Activated CD8-positive, alpha-beta memory T cell treated with anti-CD3 and anti-CD28 coated beads for 48 hours (primary cell): ENCODE measurements around the gene TREML2.

ENCODE experiments used
- DNase-seq, 3 experiments: peaks; one replicate each; pipeline ENCODE4 v3.0.0-alpha.2; 2020; ENCODE audit warnings: low read depth in 2 of 3, low spot score in 2 of 3

Gene TREML2

GRCh38 chr6:41177287-41177686 is 23.7 kb downstream of the TREML2 start:
- no peak for DNase-seq

DNA sequence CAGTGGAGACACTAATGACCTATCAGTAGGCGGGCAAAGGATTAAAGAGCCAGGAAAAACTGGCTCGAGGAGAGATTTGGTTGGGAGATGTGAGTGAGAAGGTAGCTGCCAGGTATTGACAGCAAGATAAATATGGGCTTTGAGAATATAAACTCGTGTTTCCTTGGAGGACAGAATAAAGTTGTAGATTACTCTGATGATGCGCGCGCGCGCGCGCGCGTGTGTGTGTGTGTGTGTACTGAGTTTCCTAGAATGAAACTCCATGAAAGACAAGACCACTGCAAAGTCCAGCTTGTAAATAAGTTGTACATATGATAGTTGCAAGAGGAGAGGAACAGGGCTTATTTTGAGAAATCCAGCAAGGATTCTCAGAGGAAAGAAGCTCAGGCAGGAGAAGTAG is 24.8 kb downstream of the TREML2 start:
- DNase-seq: no peak

DNA sequence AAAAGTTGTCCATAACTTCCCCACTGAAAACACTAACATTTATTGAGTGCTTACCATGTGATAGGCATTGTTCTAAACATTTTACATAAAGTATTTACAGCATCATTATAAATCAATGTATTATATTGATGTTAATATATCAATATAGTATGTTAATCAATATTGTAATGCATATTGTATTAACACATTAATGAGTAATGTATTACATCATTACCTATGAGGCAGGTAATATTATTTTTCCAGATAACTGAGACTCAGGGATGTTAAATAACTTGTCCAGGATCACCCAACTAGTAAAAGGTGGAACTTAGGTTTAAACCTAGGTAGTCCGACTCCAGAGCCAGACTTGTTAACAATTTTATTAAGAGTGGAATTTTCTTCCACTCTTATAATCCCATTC is 25.9 kb downstream of the TREML2 start:
- DNase-seq: no peak

DNA sequence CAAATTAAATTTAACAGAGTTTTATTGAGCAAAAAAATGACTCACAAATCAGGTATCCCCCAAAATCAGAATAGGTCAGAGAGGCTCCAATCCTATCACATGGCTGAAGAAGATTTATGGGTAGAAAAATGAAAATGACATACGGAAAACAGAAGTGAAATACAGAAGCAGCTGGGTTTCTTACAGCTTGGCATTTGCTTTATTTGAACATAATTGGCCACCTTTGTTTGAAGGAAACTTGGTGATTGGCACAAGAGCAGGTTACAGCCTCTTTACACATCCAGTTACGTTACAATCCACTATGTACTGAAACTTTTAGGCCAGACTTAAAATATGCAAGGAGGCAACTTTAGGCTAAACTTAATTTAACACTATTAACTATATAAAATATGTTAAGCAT is 26.3 kb downstream of the TREML2 start:
- no peak for DNase-seq

- no peak for DNase-seq
Observed at GRCh38 chr6:41171908-41172307, 29.0 kb downstream of the TREML2 start.

GRCh38 chr6:41170547-41171160 is 30.3 kb downstream of the TREML2 start:
- DNase-seq: no peak

DNA sequence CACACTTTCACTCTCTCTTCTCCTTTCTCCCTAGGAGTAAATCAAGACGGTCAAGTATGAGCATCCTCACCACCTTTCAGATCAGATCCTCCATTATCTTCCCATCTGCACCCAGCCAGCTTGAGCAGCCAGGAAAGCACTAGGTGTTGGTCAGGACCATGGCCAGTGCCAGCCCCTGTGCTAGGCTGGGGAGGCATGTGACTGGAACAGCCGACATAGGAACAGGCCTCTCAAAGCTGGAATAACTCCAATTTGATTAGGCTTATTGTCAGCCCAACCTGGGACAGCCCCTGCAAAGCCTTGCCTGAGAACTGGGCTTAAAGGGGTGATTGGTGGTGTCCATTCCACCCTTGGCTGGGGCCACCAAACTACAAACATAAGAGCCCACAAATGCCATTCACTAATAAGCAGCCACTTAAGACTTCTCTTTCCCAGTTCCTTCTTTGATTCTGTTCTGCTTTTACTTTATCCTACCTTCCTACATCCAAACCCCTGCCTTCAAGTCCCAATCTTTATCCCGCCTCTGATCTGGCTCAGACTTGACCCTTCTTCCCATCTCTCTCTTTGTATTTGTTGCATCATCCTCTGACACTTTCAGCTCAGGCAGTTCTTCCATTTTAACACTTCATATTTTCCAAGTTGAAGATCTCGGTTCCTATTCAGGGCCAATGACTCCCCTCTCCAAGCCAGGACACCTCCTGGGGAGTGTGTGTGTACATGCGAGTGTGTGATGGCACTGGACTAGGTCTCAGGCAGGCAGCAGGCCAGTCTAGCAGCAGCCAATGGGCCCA is 33.6 kb downstream of the TREML2 start:
- no peak for DNase-seq

DNA sequence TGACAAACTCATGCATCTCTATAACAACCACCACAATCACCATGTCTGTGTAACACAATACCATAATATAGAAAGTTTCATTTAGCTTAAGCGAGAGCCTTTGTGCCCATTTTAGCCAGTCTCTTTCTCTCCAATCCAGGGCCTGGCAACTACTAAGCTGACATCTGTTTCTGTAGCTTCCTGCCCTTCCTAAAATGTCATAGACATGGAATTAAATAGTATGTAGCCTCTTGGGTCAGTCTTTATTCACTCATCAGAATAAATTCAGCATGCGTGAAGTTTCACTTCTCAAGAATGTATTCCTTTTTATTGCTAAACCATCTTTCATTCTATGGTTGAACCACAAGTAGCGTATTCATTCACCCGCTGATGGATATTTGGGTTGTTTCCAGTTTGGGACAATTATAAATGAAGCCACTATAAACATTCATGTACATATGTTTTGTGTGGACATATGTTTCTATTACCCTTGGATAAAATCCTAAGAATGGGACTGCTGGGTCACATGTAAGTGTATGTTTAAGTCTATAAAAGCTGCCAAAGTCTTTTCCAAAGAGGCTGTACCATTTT is 36.3 kb downstream of the TREML2 start:
- no peak for DNase-seq

GRCh38 chr6:41163419-41163717 is 37.6 kb downstream of the TREML2 start:
- DNase-seq: no peak

- no peak for DNase-seq
Observed at GRCh38 chr6:41162687-41163418, 38.1 kb downstream of the TREML2 start, which contains the start of gene TREM2. Gene TREM2 (minus strand): TSS chr6:41163116. CDS start chr6:41163082, 34 bp downstream.

DNA sequence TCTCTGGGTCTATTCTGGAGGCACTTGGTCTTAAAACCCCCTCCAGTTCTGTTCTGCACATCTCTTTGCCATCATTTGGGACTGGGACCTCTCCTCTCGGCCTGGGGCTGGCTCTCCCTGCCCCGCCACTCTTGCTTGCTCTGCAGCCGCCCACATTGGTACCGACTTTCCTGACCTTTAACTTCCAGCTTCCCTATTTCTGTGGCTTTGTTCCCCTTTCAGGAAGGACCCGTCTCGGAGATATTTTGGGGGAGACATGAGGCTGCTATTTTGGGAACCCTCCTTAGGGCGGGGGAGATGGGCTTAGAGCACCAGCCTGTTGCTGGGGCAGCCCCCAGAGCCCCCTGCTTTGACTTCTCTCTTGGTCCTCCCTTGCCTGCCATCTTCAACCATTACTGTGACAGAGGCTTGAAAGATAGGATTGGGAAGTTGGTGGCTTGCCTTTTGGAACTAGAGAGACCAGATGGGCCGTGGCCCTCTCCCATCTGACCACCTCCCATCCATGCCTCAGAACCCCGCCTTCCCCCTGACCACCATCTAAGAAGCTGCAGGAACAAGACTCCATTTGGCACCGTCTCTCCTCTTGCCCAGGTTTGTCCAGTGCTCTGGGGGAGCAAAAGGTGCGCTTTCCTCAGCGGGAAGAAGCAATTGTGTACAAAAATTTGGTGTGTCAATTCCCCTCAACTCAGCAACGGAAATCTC is 38.9 kb downstream of the TREML2 start:
- no peak for DNase-seq

- DNase-seq: no peak
Observed at GRCh38 chr6:41161380-41161779, 39.6 kb downstream of the TREML2 start.

DNA sequence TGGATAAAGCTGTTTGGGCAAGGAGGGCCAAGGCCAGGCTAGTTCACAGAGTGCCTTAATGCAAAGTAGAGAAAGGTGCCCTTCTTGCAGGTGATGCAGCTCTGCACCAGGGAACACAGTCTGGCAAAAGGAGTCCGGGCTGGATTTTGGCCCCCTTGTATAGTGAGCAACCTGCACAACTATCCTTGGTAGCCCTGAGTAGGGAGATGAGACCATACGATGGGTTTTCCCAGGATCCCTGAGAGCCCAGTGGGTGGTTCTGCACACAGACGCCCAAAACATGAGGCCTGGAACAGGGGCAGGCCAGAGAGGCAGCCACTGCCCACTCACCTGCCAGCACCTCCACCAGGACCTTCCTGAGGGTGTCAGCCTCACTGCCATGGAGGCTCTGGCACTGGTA is 40.0 kb downstream of the TREML2 start:
- no peak for DNase-seq

- no peak for DNase-seq
Observed at GRCh38 chr6:41159415-41160082, 41.4 kb downstream of the TREML2 start.

DNA sequence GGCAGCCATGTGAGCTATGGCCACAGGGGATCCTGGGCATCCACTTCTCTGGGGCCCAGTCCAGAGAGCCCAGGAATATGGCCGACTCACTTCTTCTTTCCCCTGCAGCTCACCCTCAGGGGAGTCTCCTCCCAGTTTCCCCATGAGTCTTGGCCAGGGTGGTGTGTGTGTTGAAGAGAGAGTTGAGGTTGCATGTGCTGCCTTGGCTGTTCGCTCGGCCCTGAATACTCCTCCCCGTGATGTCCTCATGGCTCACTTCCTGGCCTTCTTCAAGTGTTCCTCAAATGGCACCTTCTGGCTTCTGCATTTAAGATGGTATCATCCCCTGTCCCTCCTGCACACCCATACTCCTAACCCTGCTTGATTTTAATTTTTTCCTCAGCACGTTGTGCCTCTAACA is 43.6 kb downstream of the TREML2 start:
- DNase-seq: no peak

DNA sequence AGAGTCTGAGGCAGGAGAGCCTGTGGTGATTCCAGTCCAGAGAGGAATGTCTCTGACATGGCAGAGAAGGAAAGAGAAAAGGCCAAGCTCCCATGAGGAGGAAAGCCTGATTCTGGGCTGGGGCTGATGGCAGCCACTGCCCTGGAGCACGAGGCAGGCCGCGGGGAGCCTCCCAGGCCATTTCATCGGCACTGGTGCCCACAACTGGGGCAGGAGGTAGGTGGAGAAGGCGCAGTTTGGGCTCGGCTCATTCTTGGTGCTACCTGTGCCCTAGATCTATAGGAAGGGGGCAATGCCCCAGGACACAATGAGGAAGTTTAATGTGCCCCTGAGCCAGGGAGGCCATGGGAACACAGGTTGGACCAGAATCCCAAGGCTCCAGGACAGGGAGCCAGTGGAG is 44.2 kb downstream of the TREML2 start:
- no peak for DNase-seq

GRCh38 chr6:41156001-41156400 is 44.9 kb downstream of the TREML2 start:
- no peak for DNase-seq

DNA sequence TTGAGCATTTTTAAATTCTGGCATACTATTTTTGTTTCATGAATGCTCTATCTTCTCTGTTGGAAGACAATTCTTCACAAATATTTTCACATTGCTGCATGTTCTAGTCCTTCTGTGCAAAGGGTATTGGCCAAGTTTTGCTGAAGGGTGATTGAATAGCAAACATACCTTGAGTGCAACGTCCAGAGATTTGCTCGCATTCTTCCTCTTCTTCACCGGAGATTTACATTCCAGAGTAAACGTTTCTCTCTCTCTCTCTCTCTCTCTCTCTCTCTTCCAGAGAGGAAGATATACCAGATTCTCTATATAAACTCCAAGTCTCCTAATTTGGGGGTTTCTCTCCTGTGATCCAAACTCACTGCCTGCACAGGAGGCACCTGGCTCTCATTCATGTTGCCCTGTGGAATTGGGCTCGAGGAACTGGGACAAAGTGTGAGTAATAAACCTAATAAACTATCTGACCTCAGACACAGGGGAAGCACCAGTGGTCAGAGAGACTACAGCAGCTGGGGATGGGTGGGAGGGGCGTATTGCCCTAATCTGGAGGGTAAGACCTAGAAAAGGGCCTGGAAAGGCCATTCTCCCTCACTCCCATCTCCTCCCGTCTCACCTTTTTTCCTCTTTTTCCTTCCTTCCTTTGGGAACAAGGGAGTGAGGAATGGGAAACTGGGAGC is 45.7 kb downstream of the TREML2 start:
- DNase-seq: no peak

DNA sequence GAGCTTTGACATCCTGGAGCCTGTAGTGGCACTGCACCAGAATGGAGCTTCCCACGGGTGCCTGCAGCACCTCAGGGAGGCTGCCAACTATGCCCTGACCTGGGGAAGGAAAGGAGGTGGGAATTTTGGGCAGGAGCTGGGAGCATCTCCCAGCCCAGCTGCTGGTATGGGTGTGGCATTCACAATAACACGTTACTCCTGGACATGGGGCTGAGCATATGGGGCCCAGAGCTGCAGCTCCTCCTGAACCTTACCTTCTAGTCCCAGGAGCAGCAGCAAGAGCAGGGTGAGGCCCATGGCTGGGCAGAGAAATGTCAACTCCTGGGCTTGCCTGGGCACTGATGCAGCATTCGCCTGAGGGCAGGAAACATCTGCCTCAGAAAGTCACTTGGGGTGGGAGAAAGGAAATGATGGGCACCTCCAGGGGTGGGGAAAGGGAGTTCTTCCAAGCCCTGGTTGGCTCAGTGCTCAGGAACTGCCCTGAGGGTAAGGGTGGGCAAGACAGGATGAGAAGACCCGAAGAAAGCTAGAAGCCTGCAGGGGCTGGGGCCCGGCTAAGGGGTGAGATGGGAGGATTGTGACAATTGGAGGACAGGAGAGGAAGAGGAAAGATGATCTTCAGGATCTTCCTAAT is 46.8 kb downstream of the TREML2 start, which contains the start of gene TREML1:
TREML1 (minus strand) TSS at position 356 of the 634 bp plus-strand sequence; CDS start at position 297, 59 bp downstream.
- no peak for DNase-seq

DNA sequence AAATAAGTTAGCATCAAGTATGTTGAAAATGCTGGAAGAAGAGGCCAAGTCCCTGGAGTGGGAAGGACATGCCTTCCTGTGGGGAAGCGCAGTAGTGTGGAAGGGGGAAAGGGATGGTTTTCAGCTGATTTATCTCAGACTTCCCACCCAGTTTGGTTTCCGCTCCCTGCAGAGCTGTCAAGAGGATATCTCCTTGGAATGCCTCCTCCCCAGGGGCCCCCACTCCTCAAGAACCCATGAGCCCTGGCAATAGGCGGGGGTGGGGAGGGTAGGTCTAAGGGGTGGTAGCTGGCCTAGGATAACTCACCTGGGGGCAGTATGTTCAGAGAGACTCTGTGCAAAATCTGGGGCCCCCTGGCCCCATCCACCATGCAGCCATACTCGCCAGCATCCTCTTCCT is 47.5 kb downstream of the TREML2 start:
- no peak for DNase-seq
